ENCODE data around the gene EXOC3. TPM values are rescaled to one million over a fixed set of nuclear protein-coding genes. Genes with fewer than 3 reads are reported as not detected.

EXOC3 gene
- total RNA-seq, 1 experiment from 2014 or later, result 52.4 TPM

GRCh38 chr5:491856-492155 is 48.8 kb downstream of the EXOC3 start:
- no peaks in the 10 kb centered on the region for H3K9me3 ChIP-seq (ENCODE audit: control insufficient read depth in 1 of 2, insufficient read depth in 1 of 2, low read depth in 1 of 2, low read length in 2 of 2)
- H2AFZ ChIP-seq (ENCODE audit: low read depth, low read length, poor library complexity, severe bottlenecking), result no peak overlapping the region
- H4K20me1 ChIP-seq (ENCODE audit: insufficient read depth), result no peaks in the 10 kb centered on the region
- ChIA-PET POLR2A (no interaction called here), CTCF (no interaction called here), RAD21 (ENCODE audit: low non-redundant PET in 1 of 2, low total read pairs in 2 of 2, uncharacterized antibody in 2 of 2, unreplicated experiment in 2 of 2) (no interaction called here)
- TF ChIP-seq SIN3A (IDR thresholded peaks at IDR 0.05; ENCODE audit: low read depth), result no peak
- TF ChIP-seq YY1 (IDR thresholded peaks at IDR 0.05; ENCODE audit: extremely low read depth, insufficient replicate concordance, low read depth, low read length), result no peak
- TF ChIP-seq ZFX (IDR thresholded peaks at IDR 0.05), result no peak
- no peak for TF ChIP-seq EZH2phosphoT487 (IDR thresholded peaks at IDR 0.05; ENCODE audit: borderline replicate concordance)
- no peak for TF ChIP-seq EZH2 (IDR thresholded peaks at IDR 0.05)
- TF ChIP-seq SP1 (IDR thresholded peaks at IDR 0.05; ENCODE audit: low read depth), result no peak
- H3K4me3 ChIP-seq (replicated peaks in 1 of 2; ENCODE audit: low read depth in 1 of 2, low read length in 2 of 2), result no peak overlapping the region
- no TSS peak for BruUV-seq (replicated peaks)
- H3K4me2 ChIP-seq (ENCODE audit: low read length), result no peak overlapping the region
- H3K9ac ChIP-seq (ENCODE audit: low read length), result no peak overlapping the region
- intact Hi-C loops (cut with micrococcal nuclease), result no loop called here
- H3K36me3 ChIP-seq (ENCODE audit: control insufficient read depth in 1 of 2, insufficient read depth in 2 of 2, low read length in 2 of 2), result no peaks in the 10 kb centered on the region
- no peaks in the 10 kb centered on the region for H3K27me3 ChIP-seq (ENCODE audit: insufficient read depth, low read length)
- DNase-seq (ENCODE audit: low read depth, low spot score), result no peak
- H3K79me2 ChIP-seq (ENCODE audit: insufficient read depth, low read length), result no peaks in the 10 kb centered on the region
- H3K4me1 ChIP-seq (ENCODE audit: control insufficient read depth in 1 of 2, insufficient read depth in 2 of 2, low read length in 2 of 2), result no peaks in the 10 kb centered on the region
- H3K9me2 ChIP-seq (ENCODE audit: insufficient read depth), result no peaks in the 10 kb centered on the region
- H3K27ac ChIP-seq (ENCODE audit: low read depth, low read length), result no peak overlapping the region
- ATAC-seq, result no peak

- ATAC-seq, result no peak
- Histone ChIP-seq H4K20me1 (ENCODE audit: insufficient read depth) (no peaks in the 10 kb centered on the region), H3K79me2 (ENCODE audit: insufficient read depth, low read length) (no peaks in the 10 kb centered on the region), H3K4me2 (ENCODE audit: low read length) (no peak overlapping the region), H3K4me1 (ENCODE audit: control insufficient read depth in 1 of 2, insufficient read depth in 2 of 2, low read length in 2 of 2) (no peaks in the 10 kb centered on the region), H2AFZ (ENCODE audit: low read depth, low read length, poor library complexity, severe bottlenecking) (no peak overlapping the region), H3K9ac (ENCODE audit: low read length) (no peak overlapping the region), H3K27ac (ENCODE audit: low read depth, low read length) (no peak overlapping the region), H3K36me3 (ENCODE audit: control insufficient read depth in 1 of 2, insufficient read depth in 2 of 2, low read length in 2 of 2) (no peaks in the 10 kb centered on the region), H3K4me3 (replicated peaks in 1 of 2; ENCODE audit: low read depth in 1 of 2, low read length in 2 of 2) (no peak overlapping the region), H3K9me2 (ENCODE audit: insufficient read depth) (no peaks in the 10 kb centered on the region), H3K27me3 (ENCODE audit: insufficient read depth, low read length) (no peaks in the 10 kb centered on the region), H3K9me3 (ENCODE audit: control insufficient read depth in 1 of 2, insufficient read depth in 1 of 2, low read depth in 1 of 2, low read length in 2 of 2) (no peaks in the 10 kb centered on the region)
- ChIA-PET RAD21 (ENCODE audit: low non-redundant PET in 1 of 2, low total read pairs in 2 of 2, uncharacterized antibody in 2 of 2, unreplicated experiment in 2 of 2) (no interaction called here), POLR2A (no interaction called here), CTCF (no interaction called here)
- DNase-seq (ENCODE audit: low read depth, low spot score), result no peak
- BruUV-seq (replicated peaks), result no TSS peak
- intact Hi-C loops (cut with micrococcal nuclease), result no loop called here
- TF ChIP-seq ZFX (IDR thresholded peaks at IDR 0.05) (no peak), YY1 (IDR thresholded peaks at IDR 0.05; ENCODE audit: extremely low read depth, insufficient replicate concordance, low read depth, low read length) (no peak), SP1 (IDR thresholded peaks at IDR 0.05; ENCODE audit: low read depth) (no peak), MAX (IDR thresholded peaks at IDR 0.05) (no peak), ATF3 (IDR thresholded peaks at IDR 0.05) (no peak), RAD21 (IDR thresholded peaks at IDR 0.05; ENCODE audit: low read depth) (no peak), CEBPB (IDR thresholded peaks at IDR 0.05; ENCODE audit: low read depth) (no peak), ZBTB33 (IDR thresholded peaks at IDR 0.05; ENCODE audit: extremely low read depth, insufficient replicate concordance, low read length) (no peak), POLR2AphosphoS5 (IDR thresholded peaks at IDR 0.05; ENCODE audit: low read depth, low read length) (no peak), CTCF (IDR thresholded peaks at IDR 0.05 in 2 of 3, conservative IDR thresholded peaks at IDR 0.05 in 1 of 3; ENCODE audit: borderline replicate concordance in 1 of 3, insufficient read depth in 1 of 3, low read depth in 2 of 3, low read length in 2 of 3) (no peak), ZNF274 (IDR thresholded peaks at IDR 0.05; ENCODE audit: low read depth, low read length) (no peak), FOSL1 (IDR thresholded peaks at IDR 0.05; ENCODE audit: low read depth) (no peak), CBX3 (IDR thresholded peaks at IDR 0.05; ENCODE audit: low read depth) (no peak), POLR2A (IDR thresholded peaks at IDR 0.05; ENCODE audit: borderline replicate concordance, extremely low read depth, insufficient read depth, insufficient read length) (no peak), SRF (IDR thresholded peaks at IDR 0.05; ENCODE audit: low read depth) (no peak)
Measured at GRCh38 chr5:492314-492893, 49.4 kb downstream of the EXOC3 start.
